ENCODE results near the gene BRI3BP. TPM values are rescaled to one million over a fixed set of nuclear protein-coding genes. Genes with fewer than 3 reads are reported as not detected.

The BRI3BP gene
- total and polyA plus RNA-seq, 10 donors = 3.3 to 13.4 (median 11.9) TPM

DNA sequence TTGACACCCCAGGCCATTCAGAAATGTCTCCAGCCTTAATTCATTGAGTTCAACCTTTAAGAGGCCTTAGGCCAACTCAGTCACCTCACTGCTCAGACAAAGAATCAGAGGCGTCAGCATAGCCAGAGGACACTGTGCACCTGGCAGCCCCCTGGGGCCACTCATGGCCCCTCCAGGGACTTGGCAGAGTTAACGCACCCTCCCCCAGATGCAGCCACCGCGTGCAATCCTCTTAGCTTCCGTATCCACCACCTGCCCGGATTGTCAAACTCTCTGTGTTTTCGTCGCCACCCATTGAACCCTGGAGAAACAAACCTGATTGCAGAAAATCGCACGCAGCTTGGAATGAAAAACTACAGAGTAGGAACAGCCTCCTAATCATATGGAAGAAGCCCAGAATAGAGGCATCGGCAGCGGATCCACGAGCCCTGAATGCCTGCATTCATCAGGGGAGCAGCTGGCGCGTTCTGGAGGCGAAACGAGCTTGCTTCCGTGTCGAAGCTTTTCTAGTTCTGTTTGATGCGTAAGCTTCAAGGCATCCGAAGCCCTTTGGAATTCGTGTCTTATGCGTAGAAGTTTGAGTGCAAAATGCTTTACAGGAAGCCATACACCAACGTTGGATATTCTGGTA is 22.4 kb downstream of the BRI3BP start:
- TF ChIP-seq POLR2A (IDR thresholded peaks at IDR 0.05) (no peak), POLR2AphosphoS5 (IDR thresholded peaks at IDR 0.05) (no peak)
- TF ChIP-seq, protein P1, sequence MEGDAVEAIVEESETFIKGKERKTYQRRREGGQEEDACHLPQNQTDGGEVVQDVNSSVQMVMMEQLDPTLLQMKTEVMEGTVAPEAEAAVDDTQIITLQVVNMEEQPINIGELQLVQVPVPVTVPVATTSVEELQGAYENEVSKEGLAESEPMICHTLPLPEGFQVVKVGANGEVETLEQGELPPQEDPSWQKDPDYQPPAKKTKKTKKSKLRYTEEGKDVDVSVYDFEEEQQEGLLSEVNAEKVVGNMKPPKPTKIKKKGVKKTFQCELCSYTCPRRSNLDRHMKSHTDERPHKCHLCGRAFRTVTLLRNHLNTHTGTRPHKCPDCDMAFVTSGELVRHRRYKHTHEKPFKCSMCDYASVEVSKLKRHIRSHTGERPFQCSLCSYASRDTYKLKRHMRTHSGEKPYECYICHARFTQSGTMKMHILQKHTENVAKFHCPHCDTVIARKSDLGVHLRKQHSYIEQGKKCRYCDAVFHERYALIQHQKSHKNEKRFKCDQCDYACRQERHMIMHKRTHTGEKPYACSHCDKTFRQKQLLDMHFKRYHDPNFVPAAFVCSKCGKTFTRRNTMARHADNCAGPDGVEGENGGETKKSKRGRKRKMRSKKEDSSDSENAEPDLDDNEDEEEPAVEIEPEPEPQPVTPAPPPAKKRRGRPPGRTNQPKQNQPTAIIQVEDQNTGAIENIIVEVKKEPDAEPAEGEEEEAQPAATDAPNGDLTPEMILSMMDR (IDR thresholded peaks at IDR 0.05 in 8 of 11, conservative IDR thresholded peaks at IDR 0.05 in 3 of 11) = no peak
- Histone ChIP-seq H3K4me3 (no peak overlapping the region), H3K27ac (no peak overlapping the region), H3K27me3 (replicated peaks in 1 of 7) (no peaks in the 10 kb centered on the region), H3K36me3 (peaks cover 0 to 71% (median 33%) of the 10 kb centered on the region in 6 donors), H3K4me1 (no peaks in the 10 kb centered on the region), H3K9me3 (no peaks in the 10 kb centered on the region)
- WGBS, 5 donors = 89 to 95% (median 91%) methylated on average over 24 of the region's 24 CpGs
- no peak for DNase-seq
- intact Hi-C loops (cut with DNase I; ENCODE audit: low total_unique reads) = no loop called here

DNA sequence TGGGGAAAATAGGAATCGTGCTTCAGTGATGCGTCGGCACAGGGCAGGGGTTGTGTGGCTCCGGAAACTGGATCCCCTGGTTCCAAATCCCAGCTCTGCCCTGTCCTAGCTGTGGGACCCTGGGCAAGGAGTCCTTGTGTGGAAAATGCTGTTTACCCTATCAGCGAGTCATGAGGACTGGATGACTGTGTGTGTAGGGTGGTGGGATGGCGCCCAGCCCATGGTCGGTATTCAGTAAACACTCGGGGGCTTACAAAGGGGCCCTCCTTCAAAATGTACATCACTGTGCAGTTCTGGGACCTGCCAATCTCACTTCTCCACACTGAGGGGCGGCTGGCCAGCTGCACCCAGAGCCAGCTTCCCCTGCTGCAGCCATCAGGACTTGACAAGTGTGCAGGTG is 24.4 kb downstream of the BRI3BP start:
- H3K36me3 ChIP-seq = peaks cover 0 to 63% (median 29%) of the 10 kb centered on the region in 6 donors
- WGBS, 5 donors = 95 to 100% (median 96%) methylated on average over 6 to 9 of the region's 9 CpGs
- H3K4me1 ChIP-seq = no peaks in the 10 kb centered on the region
- no peak for TF ChIP-seq POLR2A (IDR thresholded peaks at IDR 0.05)
- no peak for TF ChIP-seq POLR2AphosphoS5 (IDR thresholded peaks at IDR 0.05)
- TF ChIP-seq, protein P1 (IDR thresholded peaks at IDR 0.05 in 8 of 11, conservative IDR thresholded peaks at IDR 0.05 in 3 of 11) = no peak
- intact Hi-C loops (cut with DNase I; ENCODE audit: low total_unique reads) = no loop called here
- DNase-seq = no peak
- no peaks in the 10 kb centered on the region for H3K27me3 ChIP-seq (replicated peaks in 1 of 7)
- no peaks in the 10 kb centered on the region for H3K9me3 ChIP-seq
- H3K4me3 ChIP-seq = no peak overlapping the region
- no peak overlapping the region for H3K27ac ChIP-seq

DNA sequence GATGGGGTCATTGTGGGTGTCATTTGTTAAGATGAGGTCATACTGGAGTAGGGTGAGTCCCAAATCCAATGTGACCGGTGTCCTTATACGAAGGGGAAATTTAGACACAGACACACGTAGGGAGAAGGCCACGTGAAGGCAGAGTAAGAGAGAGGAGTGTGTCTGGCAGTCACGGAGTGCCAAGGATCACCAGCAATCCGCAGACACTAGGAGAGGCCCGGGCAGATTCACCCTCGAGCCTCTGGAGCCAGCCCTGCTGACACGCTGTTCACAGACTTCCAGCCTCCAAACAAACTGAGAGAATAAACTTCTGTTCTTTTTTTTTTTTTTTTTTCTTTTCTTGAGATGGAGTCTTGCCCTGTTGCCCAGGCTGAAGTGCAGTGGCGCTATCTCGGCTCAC is 24.9 kb downstream of the BRI3BP start:
- TF ChIP-seq POLR2A (IDR thresholded peaks at IDR 0.05) = no peak
- TF ChIP-seq, protein P1 (IDR thresholded peaks at IDR 0.05 in 8 of 11, conservative IDR thresholded peaks at IDR 0.05 in 3 of 11) = no peak
- no peak for TF ChIP-seq POLR2AphosphoS5 (IDR thresholded peaks at IDR 0.05)
- no peak overlapping the region for H3K4me3 ChIP-seq
- WGBS, 5 donors = 90 to 96% (median 92%) methylated on average over 11 of the region's 11 CpGs
- DNase-seq = no peak
- intact Hi-C loops (cut with DNase I; ENCODE audit: low total_unique reads) = no loop called here
- no peaks in the 10 kb centered on the region for H3K27me3 ChIP-seq (replicated peaks in 1 of 7)
- H3K9me3 ChIP-seq = peaks cover 0 to 4% (median 0%) of the 10 kb centered on the region in 8 donors
- H3K27ac ChIP-seq = no peak overlapping the region
- peaks cover 0 to 63% (median 23%) of the 10 kb centered on the region in 6 donors for H3K36me3 ChIP-seq
- no peaks in the 10 kb centered on the region for H3K4me1 ChIP-seq

DNA sequence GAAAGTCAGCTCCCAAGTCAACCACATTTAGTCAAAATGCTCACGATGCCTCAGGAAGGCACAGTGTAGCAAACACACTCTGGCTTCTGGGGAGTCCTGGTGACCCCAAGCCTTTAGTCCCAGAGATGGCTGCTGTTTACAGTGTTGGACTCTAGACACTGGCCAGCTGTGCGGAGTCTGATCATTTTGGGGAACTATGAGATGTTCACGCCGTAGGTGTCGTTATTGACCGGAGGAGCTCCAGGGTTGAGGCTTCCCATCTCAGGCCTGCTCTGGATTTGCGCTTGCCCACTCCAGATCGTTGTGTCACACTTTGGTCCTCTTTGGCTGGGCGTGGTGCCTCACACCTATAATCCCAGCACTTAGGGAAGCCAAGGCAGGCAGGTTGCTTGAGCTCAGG is 27.7 kb downstream of the BRI3BP start:
- WGBS, 5 donors = 90 to 99% (median 97%) methylated on average over 7 to 9 of the region's 9 CpGs

More for the DNA sequence above, 27.7 kb downstream of the BRI3BP start:
- DNase-seq = no peak
- H3K4me3 ChIP-seq = no peak overlapping the region
- H3K9me3 ChIP-seq = peaks cover 0 to 4% (median 0%) of the 10 kb centered on the region in 8 donors
- peaks cover 0 to 53% (median 7%) of the 10 kb centered on the region in 6 donors for H3K36me3 ChIP-seq
- TF ChIP-seq POLR2A (IDR thresholded peaks at IDR 0.05) = no peak
- TF ChIP-seq, protein P1 (IDR thresholded peaks at IDR 0.05 in 8 of 11, conservative IDR thresholded peaks at IDR 0.05 in 3 of 11) = no peak
- TF ChIP-seq POLR2AphosphoS5 (IDR thresholded peaks at IDR 0.05) = no peak
- H3K4me1 ChIP-seq = no peaks in the 10 kb centered on the region
- H3K27me3 ChIP-seq (replicated peaks in 1 of 7) = no peaks in the 10 kb centered on the region
- no peak overlapping the region for H3K27ac ChIP-seq
- intact Hi-C loops (cut with DNase I; ENCODE audit: low total_unique reads) = no loop called here
